Measurements from ENCODE around the gene IGFBP2. TPM values are rescaled to one million over a fixed set of nuclear protein-coding genes. Genes with fewer than 3 reads are reported as not detected.
A peak's percentile ranks its signal among the peaks of the same experiment; 100 is the strongest.

Gene IGFBP2
- total RNA-seq, 6 donors from 2014 or later, result 16.8 to 82.8 (median 41.9) TPM

DNA sequence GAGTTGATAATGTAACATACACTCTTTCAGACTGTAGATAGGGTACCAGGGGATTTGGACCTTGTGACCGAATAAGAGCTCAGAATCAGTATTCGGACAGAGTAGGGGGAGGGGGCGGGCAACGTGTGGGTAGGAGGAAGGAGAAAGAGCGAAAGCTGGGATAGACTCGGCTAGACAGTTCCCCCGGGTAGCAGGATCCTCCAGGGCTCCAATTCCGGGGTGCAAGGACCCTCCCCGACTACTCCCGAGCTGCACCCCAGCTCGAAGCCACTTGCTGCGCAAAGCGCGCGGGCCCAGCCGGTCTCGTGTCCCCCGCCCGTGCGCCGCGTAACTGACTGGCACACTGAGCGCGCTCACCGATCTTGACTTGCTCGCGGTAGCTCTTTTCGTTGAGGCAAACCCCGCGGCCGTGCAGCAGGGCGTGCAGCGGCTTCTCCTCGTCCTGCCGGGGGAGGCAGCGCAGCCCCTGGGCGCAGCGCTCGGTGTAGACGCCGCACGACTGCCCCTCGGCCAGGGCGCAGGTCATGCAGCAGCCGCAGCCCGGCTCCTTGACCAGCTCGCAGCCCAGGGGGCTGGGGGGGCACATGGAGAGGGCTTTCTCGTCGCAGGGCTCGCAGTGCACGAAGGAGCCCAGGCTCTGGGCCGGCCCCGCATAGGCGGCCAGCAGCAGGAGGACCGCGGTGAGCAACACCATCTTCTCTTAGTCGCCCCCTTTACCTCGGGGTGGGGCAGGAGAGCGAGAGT lies 61.0 kb downstream of the IGFBP2 start:
- TF ChIP-seq EP300 (IDR thresholded peaks at IDR 0.05), result no peak
- TF ChIP-seq, protein P1, sequence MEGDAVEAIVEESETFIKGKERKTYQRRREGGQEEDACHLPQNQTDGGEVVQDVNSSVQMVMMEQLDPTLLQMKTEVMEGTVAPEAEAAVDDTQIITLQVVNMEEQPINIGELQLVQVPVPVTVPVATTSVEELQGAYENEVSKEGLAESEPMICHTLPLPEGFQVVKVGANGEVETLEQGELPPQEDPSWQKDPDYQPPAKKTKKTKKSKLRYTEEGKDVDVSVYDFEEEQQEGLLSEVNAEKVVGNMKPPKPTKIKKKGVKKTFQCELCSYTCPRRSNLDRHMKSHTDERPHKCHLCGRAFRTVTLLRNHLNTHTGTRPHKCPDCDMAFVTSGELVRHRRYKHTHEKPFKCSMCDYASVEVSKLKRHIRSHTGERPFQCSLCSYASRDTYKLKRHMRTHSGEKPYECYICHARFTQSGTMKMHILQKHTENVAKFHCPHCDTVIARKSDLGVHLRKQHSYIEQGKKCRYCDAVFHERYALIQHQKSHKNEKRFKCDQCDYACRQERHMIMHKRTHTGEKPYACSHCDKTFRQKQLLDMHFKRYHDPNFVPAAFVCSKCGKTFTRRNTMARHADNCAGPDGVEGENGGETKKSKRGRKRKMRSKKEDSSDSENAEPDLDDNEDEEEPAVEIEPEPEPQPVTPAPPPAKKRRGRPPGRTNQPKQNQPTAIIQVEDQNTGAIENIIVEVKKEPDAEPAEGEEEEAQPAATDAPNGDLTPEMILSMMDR (IDR thresholded peaks at IDR 0.05), result no peak
- no peak for TF ChIP-seq POLR2AphosphoS5 (IDR thresholded peaks at IDR 0.05)
- Histone ChIP-seq H3K36me3 (no peaks in the 10 kb centered on the region), H3K27ac (peak overlapping the region; percentile 27 to 58 (median 40)), H3K4me3 (peak overlapping the region; percentile 24 to 46 (median 44)), H3K27me3 (peaks cover 0 to 18% (median 6%) of the 10 kb centered on the region in 4 donors), H3K4me1 (peaks cover 41 to 52% (median 46%) of the 10 kb centered on the region in 4 donors), H3K9me3 (no peaks in the 10 kb centered on the region)
- WGBS, 2 donors, result 2% methylated on average over 29 of the region's 59 CpGs
- DNase-seq (peak; percentile 35 to 89), ATAC-seq (ENCODE audit: low FRiP score in 2 of 2) (peak in 1 of 2 donors; percentile 28)

DNA sequence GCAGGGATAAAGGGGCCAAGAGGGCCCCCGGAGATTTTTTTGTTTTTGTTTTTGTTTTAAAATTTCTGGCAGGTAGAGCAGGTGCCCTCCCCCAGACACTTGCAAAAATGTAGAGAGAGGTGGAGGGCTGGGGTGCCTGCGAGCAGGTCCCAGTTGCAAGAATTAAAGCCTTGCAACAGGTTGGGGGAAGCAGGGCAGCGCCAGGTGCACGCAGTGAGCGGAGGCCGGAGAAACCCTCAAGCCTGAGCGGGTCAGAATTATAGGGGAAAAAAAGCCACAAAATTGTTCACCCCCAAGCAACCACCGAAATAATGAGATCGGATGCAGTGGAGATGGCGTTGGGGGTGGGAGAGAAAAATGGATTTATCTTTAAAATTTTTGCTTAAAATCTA lies 61.6 kb downstream of the IGFBP2 start:
- peaks cover 0 to 18% (median 6%) of the 10 kb centered on the region in 4 donors for H3K27me3 ChIP-seq
- H3K27ac ChIP-seq, result peak overlapping the region; percentile 27 to 58 (median 40)
- TF ChIP-seq POLR2A (IDR thresholded peaks at IDR 0.05) (no peak), EP300 (IDR thresholded peaks at IDR 0.05) (no peak), POLR2AphosphoS5 (IDR thresholded peaks at IDR 0.05) (no peak)
- TF ChIP-seq, protein P1 (IDR thresholded peaks at IDR 0.05), result no peak
- H3K36me3 ChIP-seq, result no peaks in the 10 kb centered on the region
- no peak for DNase-seq
- peak overlapping the region; percentile 24 to 46 (median 44) for H3K4me3 ChIP-seq
- peaks cover 41 to 52% (median 46%) of the 10 kb centered on the region in 4 donors for H3K4me1 ChIP-seq
- ATAC-seq (ENCODE audit: low FRiP score in 2 of 2), result no peak
- no peaks in the 10 kb centered on the region for H3K9me3 ChIP-seq
- 8 to 9% methylated on average over 10 of the region's 10 CpGs for WGBS, 2 donors

DNA sequence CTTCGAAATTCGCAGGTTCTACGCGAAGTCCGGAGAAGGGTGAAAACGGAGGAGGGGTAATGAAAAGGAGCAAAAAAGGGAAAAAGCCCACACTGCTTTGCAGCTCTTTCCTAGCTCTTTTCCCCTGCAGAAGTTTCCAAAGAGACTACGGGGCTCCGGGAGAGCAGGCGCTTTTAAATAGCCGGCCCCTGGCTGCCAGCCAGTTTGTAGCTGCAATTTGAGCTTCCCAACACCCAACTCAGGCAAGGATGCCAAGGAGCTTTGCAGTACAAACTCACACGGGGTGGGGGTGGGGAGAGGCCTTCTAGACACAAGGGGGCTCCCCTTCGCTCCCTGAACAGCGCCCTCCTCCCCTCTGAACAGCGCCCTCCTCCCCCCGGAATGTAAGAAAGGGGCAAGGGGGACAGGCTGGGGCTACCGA lies 62.2 kb downstream of the IGFBP2 start, which contains the start of gene IGFBP5:
TSS of gene IGFBP5 (minus strand) at position 149 of the 421 bp plus-strand sequence. CDS start 774 bp downstream, outside the sequence.
- Histone ChIP-seq H3K36me3 (no peaks in the 10 kb centered on the region), H3K9me3 (no peaks in the 10 kb centered on the region), H3K27me3 (peaks cover 0 to 18% (median 6%) of the 10 kb centered on the region in 4 donors), H3K4me3 (peak within 1 kb of the TSS; percentile 24 to 46 (median 44)), H3K4me1 (peaks cover 41 to 52% (median 46%) of the 10 kb centered on the region in 4 donors), H3K27ac (peak within 1 kb of the TSS; percentile 27 to 66 (median 40))
- DNase-seq, result peak in 1 of 2 donors; percentile 47
- ATAC-seq (ENCODE audit: low FRiP score in 2 of 2), result peak in 1 of 2 donors; percentile 13
- 13 to 16% methylated on average over 13 to 16 of the region's 16 CpGs for WGBS, 2 donors
- TF ChIP-seq EP300 (IDR thresholded peaks at IDR 0.05), result no peak
- peak in 1 of 2 donors; percentile 45 for TF ChIP-seq POLR2AphosphoS5 (IDR thresholded peaks at IDR 0.05)
- TF ChIP-seq POLR2A (IDR thresholded peaks at IDR 0.05), result peak in 1 of 4 donors; percentile 37

DNA sequence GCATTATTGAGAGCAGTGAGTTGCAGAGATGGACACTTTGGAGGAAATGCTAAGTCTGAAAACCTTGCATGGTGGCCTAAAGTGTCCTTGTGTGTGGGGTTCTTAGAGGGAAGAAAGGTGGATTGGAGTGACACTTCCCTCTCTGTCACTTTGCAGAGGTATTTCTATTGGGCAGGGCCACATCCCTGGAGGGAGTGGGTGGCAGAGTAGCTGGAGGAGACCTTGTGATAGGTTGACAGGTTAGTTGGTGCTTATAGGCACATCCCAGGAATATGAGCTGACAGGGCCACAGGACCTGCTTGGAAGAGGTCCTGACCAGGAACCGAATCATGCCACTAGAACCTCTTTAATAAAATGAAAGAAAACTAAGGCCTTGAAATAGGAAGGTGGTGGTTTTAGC lies 63.1 kb downstream of the IGFBP2 start:
- no peak for TF ChIP-seq POLR2A (IDR thresholded peaks at IDR 0.05)
- no peak for TF ChIP-seq EP300 (IDR thresholded peaks at IDR 0.05)
- no peak for TF ChIP-seq POLR2AphosphoS5 (IDR thresholded peaks at IDR 0.05)
- TF ChIP-seq, protein P1 (IDR thresholded peaks at IDR 0.05), result no peak

DNA sequence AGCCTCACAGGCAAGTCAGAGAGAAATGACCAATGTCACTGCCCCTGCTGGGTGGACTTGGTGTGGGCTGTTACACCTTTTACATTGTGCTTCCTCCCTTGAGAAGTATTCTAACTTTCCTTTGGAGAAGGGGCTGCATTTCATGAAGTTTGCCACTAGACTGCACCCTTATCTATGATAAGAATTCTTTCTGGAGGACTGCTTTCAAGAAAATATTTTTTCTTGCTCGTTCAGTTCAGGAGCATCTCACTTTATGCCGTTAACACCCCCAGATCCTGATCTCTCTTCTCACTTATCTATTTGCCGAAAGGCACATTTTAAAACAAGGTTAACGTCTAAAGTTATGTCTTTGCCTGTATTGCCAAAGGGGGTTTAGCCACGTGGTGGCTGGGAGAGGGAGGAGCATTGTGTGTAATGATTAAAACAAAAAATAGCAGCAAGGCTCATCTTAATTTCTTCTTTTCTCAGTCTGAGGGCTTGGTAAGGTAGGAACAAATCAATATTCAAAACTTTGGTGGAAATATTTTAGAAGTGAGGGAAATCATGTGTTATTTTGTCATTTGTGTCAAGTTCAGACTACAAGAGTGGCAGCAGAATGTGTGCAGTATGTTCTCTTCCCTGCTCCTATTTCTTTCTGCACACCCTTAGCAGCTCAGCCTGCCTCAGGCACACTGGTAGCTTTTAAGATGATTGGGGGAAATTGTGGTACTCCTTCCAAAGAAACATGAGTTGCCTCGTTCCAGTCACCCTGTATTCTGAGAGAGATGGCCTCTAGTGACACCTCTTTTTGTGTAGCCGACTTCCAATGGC lies 63.7 kb downstream of the IGFBP2 start:
- TF ChIP-seq, protein P1 (IDR thresholded peaks at IDR 0.05), result peak in 4 of 6 experiments; percentile 20 to 56 (median 47)
- TF ChIP-seq POLR2A (IDR thresholded peaks at IDR 0.05), result no peak
- no peak for DNase-seq
- peaks cover 33 to 40% (median 37%) of the 10 kb centered on the region in 4 donors for H3K4me1 ChIP-seq
- no peaks in the 10 kb centered on the region for H3K9me3 ChIP-seq
- no peak overlapping the region for H3K4me3 ChIP-seq
- H3K27me3 ChIP-seq, result peaks cover 0 to 18% (median 6%) of the 10 kb centered on the region in 4 donors
- no peak for ATAC-seq (ENCODE audit: low FRiP score in 2 of 2)
- no peak overlapping the region for H3K27ac ChIP-seq
- no peaks in the 10 kb centered on the region for H3K36me3 ChIP-seq
- WGBS, 2 donors, result 40 to 45% methylated on average over 7 of the region's 7 CpGs

More for the DNA sequence above, 63.1 kb downstream of the IGFBP2 start:
- Histone ChIP-seq H3K27ac (no peak overlapping the region), H3K4me1 (peaks cover 37 to 45% (median 40%) of the 10 kb centered on the region in 4 donors), H3K9me3 (no peaks in the 10 kb centered on the region), H3K4me3 (no peak overlapping the region), H3K27me3 (peaks cover 0 to 18% (median 6%) of the 10 kb centered on the region in 4 donors), H3K36me3 (no peaks in the 10 kb centered on the region)
- 69% methylated on average over 1 of the region's 1 CpG for WGBS, 2 donors
- ATAC-seq (ENCODE audit: low FRiP score in 2 of 2) (no peak), DNase-seq (no peak)
